HG02610 (cell line): ENCODE data around the gene CCDC38.
A peak's percentile ranks its signal among the peaks of the same experiment; 100 is the strongest.

Experiments used
- ATAC-seq: cut with Tn5 transposase; IDR thresholded peaks from one replicate; pipeline ENCODE4 v1.9.1; 2021; ENCODE audit warnings: mild to moderate bottlenecking, moderate library complexity; ENCODE audit not compliant: unreplicated experiment

CCDC38 gene

DNA sequence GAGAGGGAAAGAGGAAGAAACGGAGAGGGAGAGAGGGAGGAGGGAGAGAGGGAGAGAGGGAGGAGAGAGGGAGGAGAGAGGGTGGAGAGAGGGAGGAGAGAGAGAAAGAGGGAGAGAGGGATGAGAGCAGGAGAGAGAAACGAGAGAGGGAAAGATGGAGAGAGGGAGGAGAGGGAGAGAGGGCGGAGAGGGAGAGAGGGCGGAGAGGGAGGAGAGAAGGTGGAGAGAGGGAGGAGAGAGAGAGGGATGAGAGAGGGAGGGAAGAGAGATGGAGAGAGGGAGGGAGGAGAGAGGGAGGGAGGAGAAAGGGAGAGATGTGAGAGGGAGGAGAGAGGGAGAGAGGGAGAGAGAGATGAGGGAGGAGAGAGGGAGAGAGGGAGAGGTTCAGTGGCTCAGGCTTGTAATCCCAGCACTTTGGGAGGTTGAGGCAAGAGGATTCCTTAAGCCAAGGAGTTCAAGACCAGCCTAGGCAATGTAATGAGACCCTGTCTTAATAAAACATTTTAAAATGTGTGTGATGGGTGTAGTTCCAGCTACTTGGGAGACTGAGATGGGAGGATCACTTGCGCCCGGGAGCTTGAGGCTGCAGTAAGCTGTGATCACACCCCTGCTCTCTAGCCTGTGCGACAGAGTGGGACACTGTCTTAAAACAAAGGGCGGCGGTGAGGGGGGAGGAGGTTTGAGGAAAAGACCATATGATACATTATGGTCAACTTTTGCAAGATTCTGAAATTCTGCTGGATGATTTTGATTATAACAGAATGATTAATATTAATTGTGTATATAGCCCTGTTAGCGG, 105.0 kb downstream of the CCDC38 start:
- no peak for ATAC-seq

DNA sequence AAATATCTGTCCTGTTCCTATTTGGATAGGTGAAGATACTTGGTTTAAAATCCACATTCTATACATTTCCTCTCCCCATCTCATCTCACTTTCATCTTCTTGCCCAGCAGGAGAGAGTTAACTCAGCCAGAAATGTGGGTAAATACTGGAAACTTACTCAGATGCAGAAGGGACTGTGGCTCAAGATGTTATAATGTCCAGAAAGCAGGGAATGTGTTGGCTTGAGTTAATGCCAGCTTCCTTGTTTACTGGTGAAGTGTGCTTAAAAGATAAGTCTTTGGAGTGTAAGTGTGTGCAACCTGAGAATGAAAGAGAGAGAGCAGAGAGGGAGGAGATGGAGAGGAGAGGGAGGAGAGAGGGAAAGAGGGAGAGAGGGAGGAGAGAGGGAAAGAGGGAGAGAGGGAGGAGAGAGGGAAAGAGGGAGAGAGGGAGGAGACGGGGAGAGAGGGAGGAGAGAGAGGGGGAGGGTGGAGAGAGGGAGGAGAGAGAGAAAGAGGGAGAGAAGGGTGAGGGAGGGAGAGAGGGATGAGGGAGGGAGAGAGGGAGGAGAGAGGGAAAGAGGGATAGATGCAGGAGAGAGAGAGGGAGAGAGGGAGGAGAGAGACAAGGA, 105.7 kb downstream of the CCDC38 start:
- no peak for ATAC-seq

DNA sequence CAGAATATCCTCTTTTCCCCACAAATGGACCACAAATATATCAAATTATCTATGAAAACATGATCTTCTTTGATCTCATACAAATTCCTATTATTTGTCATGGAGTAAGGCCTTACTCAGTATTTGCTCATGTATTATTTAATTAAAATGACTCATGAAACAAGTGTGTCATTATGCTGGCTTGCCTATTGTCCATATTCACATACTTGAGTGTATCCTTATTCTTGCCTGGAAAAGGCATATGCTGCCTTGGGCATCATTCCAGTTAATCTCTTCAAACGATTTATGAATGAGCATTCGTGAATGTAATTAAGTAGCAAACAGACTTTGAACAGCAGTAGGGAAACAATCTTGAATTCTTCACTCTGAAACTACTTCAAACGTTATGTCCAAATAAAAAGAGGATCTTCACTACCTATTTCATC, 106.2 kb downstream of the CCDC38 start:
- no peak for ATAC-seq

DNA sequence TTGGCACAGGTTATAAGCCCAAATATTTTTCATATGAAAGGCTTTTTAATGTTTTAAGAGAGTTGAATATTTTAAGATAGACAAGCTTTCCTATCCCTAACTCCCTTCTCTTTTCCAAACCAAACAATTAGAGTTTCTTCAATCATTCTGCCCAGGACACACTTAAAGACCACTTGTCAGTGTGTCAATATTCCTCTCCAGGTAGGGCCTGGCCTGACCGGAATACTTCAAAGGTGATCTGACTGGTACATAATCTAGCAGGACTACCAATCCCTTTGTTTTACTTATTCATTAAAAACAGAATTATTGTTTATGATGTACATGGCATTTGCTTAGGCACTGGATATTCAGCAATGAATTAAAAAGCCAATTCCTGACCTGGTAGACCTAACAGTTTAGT, 107.8 kb downstream of the CCDC38 start:
- ATAC-seq: no peak

DNA sequence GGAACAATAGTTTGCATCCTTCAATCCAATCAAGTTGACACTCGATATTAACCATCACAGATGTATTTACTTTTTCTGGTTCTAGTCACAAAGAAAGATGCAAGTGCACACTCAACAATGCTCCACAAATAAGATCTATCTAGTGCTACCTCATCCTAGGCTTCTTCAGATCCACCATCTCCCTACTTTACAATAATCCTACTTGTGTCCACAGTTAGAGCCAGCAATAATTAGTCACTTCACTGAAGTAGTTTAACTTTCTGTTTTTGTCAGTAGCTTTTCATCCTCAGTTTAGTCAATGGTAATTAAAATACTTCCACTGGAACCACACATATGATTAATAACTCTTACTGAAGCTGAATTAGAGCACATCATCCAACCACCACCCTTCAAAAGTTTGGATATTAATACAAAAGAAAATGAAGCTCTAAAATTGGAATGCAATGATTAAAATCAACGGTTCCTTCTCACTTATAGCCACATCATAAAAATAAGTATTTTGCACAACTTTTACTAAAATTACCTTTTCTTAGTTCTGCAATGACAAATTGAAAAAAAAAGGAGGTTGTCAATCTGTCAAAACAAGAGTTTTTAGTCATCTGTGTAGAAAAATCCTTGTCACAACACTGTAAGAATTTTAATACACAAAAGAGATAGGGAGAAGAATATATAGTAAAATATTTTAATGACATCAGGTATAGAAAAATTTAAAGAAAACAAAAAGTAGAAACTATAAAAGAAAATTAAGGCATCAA, 111.9 kb downstream of the CCDC38 start:
- peak; percentile 79 for ATAC-seq

DNA sequence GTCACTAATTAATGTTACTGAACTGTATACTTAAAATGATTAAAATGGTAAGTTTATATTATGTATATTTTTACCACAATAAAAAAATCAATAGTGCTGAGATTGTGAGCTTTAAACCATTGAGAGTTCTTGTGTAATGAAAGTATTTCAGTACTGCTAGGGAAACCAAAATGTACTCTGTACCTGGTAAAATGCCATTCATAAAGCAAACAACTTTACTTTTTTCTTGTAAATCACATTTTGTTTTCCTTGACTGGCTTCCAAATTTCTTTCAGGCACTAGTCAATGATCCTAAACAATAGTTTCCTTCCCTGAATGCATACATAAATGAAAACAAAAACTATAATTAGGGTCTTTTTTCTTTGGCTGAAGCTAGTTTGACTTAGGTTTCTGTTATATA, 113.0 kb downstream of the CCDC38 start:
- no peak for ATAC-seq

DNA sequence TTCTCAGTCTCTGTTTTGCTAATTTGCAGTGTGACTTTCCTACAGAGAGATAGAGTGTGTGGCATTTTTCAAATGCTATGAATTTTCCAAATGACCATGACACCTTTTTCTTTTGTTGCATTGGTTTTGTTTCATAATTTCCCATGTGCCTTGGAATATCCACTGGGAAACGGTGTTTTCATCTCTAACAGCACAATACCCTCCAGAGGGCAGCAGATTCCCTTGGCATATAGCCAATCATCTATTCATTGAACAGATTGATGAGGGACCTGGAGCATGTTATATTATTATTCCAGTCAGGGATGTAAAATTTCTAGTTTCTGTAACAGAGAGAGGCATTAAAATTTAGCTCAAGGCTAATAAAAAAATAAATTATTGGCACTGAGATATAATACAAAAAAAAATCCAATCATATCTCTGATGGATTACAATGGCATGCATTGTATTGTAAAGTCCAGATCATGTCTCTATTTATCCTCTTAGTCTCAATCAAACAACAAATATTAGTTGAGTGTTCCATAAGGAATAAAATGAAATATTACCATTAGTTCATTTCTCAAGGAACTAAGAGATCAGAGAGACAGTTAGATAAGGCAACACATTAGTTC, 122.2 kb downstream of the CCDC38 start:
- ATAC-seq: no peak
